HEK293 (cell line): Measurements from ENCODE around the gene RPS27.
"Not testable (repeated sequence)": the region's sequence is repeated elsewhere in the genome, so short reads cannot be mapped to it uniquely, and the experiment has no call there.

ENCODE experiments used
- CTCF ChIA-PET: fragments of 350-600 bp; formaldehyde crosslinking; extraction: SDS; loops from one replicate; lab custom pipeline; 2021; ENCODE audit warnings: antibody characterized with exemption; lab: Yijun Ruan, JAX
- POLR2A ChIA-PET: fragments of 300-600 bp; formaldehyde crosslinking; extraction: SDS; loops from one replicate; lab custom pipeline; 2020; ENCODE audit warnings: antibody characterized with exemption, inconsistent platforms; lab: Yijun Ruan, JAX
- H3K27ac ChIP-seq: fragments of 200-500 bp; sonication (Bioruptor generic); 2 replicates; pipeline ENCODE4 v1.5.1; 2014; ENCODE audit warnings: low read depth, low read length, control low read depth, inconsistent platforms; ENCODE audit errors: extremely low read depth
- H3K36me3 ChIP-seq, 2 experiments: fragments of 200-500 bp in 1 of 2; sonication (Bioruptor generic) in 1 of 2; 1 replicate in 1 of 2; 2 replicates in 1 of 2; pipeline ENCODE4 v1.5.1; 2014 to 2017; ENCODE audit warnings: inconsistent platforms in 2 of 2, low read length in 2 of 2; ENCODE audit not compliant: control insufficient read depth in 2 of 2, insufficient read depth in 1 of 2
- H3K4me1 ChIP-seq: fragments of 200-500 bp; sonication (Bioruptor generic); 2 replicates; pipeline ENCODE4 v1.5.1; 2014; ENCODE audit warnings: mild to moderate bottlenecking, low read length, inconsistent platforms; ENCODE audit not compliant: control insufficient read depth, insufficient read depth
- H3K4me3 ChIP-seq: 2 replicates; pipeline ENCODE4 v1.5.1; 2011; ENCODE audit warnings: low read depth, mild to moderate bottlenecking, control low read depth, low read length, moderate library complexity
- H3K9me3 ChIP-seq: fragments of 200-500 bp; sonication (Bioruptor generic); 2 replicates; pipeline ENCODE4 v1.5.1; 2014; ENCODE audit warnings: low read depth, low read length, inconsistent platforms; ENCODE audit not compliant: control insufficient read depth, insufficient read depth
- HOXA7 ChIP-seq: sonication (generic); formaldehyde crosslinking; IDR thresholded peaks from 2 replicates; pipeline ENCODE4 v1.8.1; 2022; ENCODE audit warnings: missing genetic modification reagents, borderline replicate concordance
- KLF7 ChIP-seq: fragments of 450-650 bp; formaldehyde crosslinking; IDR thresholded peaks from 2 replicates; pipeline ENCODE4 v1.5.1; 2016; ENCODE audit warnings: missing biosample characterization, missing genetic modification characterization, borderline replicate concordance
- RBAK ChIP-seq: fragments of 450-650 bp; formaldehyde crosslinking; IDR thresholded peaks from 2 replicates; pipeline ENCODE4 v1.5.1; 2016; ENCODE audit warnings: missing biosample characterization, missing genetic modification characterization
- REST ChIP-seq: fragments of 450-650 bp; formaldehyde crosslinking; IDR thresholded peaks from 2 replicates; pipeline ENCODE4 v1.5.1; 2016; ENCODE audit warnings: missing biosample characterization, missing genetic modification characterization
- ZBTB10 ChIP-seq: fragments of 450-650 bp; formaldehyde crosslinking; IDR thresholded peaks from 2 replicates; pipeline ENCODE4 v1.5.1; 2016; ENCODE audit warnings: missing biosample characterization, missing genetic modification characterization
- ZBTB20 ChIP-seq: fragments of 450-650 bp; formaldehyde crosslinking; IDR thresholded peaks from 2 replicates; pipeline ENCODE4 v1.5.1; 2016; ENCODE audit warnings: missing biosample characterization, missing genetic modification characterization
- ZNF184 ChIP-seq: fragments of 450-650 bp; IDR thresholded peaks from 2 replicates; pipeline ENCODE4 v1.5.1; 2018; ENCODE audit warnings: missing biosample characterization, mild to moderate bottlenecking, missing genetic modification characterization
- ZNF2 ChIP-seq: fragments of 450-650 bp; formaldehyde crosslinking; IDR thresholded peaks from 2 replicates; pipeline ENCODE4 v1.5.1; 2016; ENCODE audit warnings: missing biosample characterization, missing genetic modification characterization
- ZNF214 ChIP-seq: fragments of 450-650 bp; formaldehyde crosslinking; IDR thresholded peaks from 2 replicates; pipeline ENCODE4 v1.5.1; 2017; ENCODE audit warnings: missing biosample characterization, mild to moderate bottlenecking, missing genetic modification characterization, borderline replicate concordance
- ZNF221 ChIP-seq: fragments of 450-650 bp; formaldehyde crosslinking; IDR thresholded peaks from 2 replicates; pipeline ENCODE4 v1.5.1; 2017; ENCODE audit warnings: missing biosample characterization, missing genetic modification characterization, borderline replicate concordance
- ZNF274 ChIP-seq, 2 experiments: fragments of 200-500 bp in 1 of 2; fragments of 450-650 bp in 1 of 2; sonication (Bioruptor generic) in 1 of 2; formaldehyde crosslinking in 1 of 2; IDR thresholded peaks; 2 replicates each; pipeline versions ENCODE4 v1.5.1 to v1.6.1; 2014 to 2016; ENCODE audit warnings: borderline replicate concordance in 1 of 2, inconsistent platforms in 1 of 2, low read length in 1 of 2, missing biosample characterization in 1 of 2, missing genetic modification characterization in 1 of 2
- ZNF335 ChIP-seq: fragments of 450-650 bp; formaldehyde crosslinking; conservative IDR thresholded peaks from 2 replicates; pipeline ENCODE4 v1.5.1; 2016; ENCODE audit warnings: missing biosample characterization, missing genetic modification characterization
- ZNF362 ChIP-seq: fragments of 450-650 bp; formaldehyde crosslinking; IDR thresholded peaks from 2 replicates; pipeline ENCODE4 v1.5.1; 2016; ENCODE audit warnings: missing biosample characterization, missing genetic modification characterization
- ZNF473 ChIP-seq: fragments of 450-650 bp; formaldehyde crosslinking; IDR thresholded peaks from 2 replicates; pipeline ENCODE4 v1.5.1; 2017; ENCODE audit warnings: missing biosample characterization, missing genetic modification characterization
- ZNF48 ChIP-seq: fragments of 450-650 bp; formaldehyde crosslinking; IDR thresholded peaks from 2 replicates; pipeline ENCODE4 v1.5.1; 2016; ENCODE audit warnings: missing biosample characterization, missing genetic modification characterization
- ZNF571 ChIP-seq: fragments of 450-650 bp; formaldehyde crosslinking; IDR thresholded peaks from 2 replicates; pipeline ENCODE4 v1.5.0; 2017; ENCODE audit warnings: missing biosample characterization, missing genetic modification characterization
- ZNF626 ChIP-seq: fragments of 450-650 bp; sonication (Bioruptor Pico); formaldehyde crosslinking; IDR thresholded peaks from 2 replicates; pipeline ENCODE4 v1.5.1; 2018; ENCODE audit warnings: missing biosample characterization, missing genetic modification characterization, inconsistent platforms
- ZNF704 ChIP-seq: fragments of 450-650 bp; formaldehyde crosslinking; IDR thresholded peaks from 2 replicates; pipeline ENCODE4 v1.5.1; 2016; ENCODE audit warnings: missing biosample characterization, missing genetic modification characterization
- ZNF785 ChIP-seq: fragments of 450-650 bp; formaldehyde crosslinking; IDR thresholded peaks from 2 replicates; pipeline ENCODE4 v1.5.1; 2016; ENCODE audit warnings: missing biosample characterization, missing genetic modification characterization
- TF ChIP-seq, protein P1 (sequence below): fragments of 450-650 bp; IDR thresholded peaks from 2 replicates; pipeline ENCODE4 v1.5.1; 2018; ENCODE audit warnings: missing biosample characterization, missing genetic modification characterization
- TF ChIP-seq, protein P2 (sequence below): fragments of 450-650 bp; formaldehyde crosslinking; IDR thresholded peaks from 2 replicates; pipeline ENCODE4 v1.5.1; 2017; ENCODE audit warnings: missing biosample characterization, missing genetic modification characterization

RPS27 gene

DNA sequence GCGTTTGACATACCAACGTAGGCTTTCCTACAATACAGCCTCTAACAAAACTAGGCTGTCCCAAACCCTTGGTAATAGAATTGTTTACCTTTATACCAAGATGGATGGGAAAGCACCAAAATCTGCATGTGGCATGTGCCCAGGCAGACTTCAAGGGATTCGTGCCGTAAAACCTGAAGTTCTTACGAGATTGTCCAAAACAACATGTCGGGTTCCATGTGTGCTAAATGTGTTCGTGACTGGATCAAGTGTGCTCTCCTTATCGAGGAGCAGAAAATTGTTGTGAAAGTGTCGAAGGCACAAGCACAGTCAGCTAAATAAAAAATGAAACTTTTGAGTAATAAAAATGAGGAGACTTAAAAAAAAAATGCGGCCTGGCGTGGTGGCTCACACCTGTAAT lies 5.1 kb downstream of the RPS27 start (continued):
- TF ChIP-seq REST (tag by site-specific recombination) (no peak), ZNF184 (tag by site-specific recombination) (no peak), ZNF274 (IDR thresholded peaks at IDR 0.05; ENCODE audit: low read length) (no peak), ZNF274 (tag by site-specific recombination; IDR thresholded peaks at IDR 0.05; ENCODE audit: borderline replicate concordance) (no peak)
- TF ChIP-seq, protein P1, sequence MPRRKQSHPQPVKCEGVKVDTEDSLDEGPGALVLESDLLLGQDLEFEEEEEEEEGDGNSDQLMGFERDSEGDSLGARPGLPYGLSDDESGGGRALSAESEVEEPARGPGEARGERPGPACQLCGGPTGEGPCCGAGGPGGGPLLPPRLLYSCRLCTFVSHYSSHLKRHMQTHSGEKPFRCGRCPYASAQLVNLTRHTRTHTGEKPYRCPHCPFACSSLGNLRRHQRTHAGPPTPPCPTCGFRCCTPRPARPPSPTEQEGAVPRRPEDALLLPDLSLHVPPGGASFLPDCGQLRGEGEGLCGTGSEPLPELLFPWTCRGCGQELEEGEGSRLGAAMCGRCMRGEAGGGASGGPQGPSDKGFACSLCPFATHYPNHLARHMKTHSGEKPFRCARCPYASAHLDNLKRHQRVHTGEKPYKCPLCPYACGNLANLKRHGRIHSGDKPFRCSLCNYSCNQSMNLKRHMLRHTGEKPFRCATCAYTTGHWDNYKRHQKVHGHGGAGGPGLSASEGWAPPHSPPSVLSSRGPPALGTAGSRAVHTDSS: no peak

- POLR2A ChIA-PET, CTCF ChIA-PET, H3K27ac ChIP-seq, H3K4me1 ChIP-seq, H3K9me3 ChIP-seq, H3K4me3 ChIP-seq: not testable (repeated sequence)
- H3K36me3 ChIP-seq: peaks cover 33 to 37% of the 10 kb centered on the region in 2 experiments
- 0 out of 2 replicates have a peak, but pooled peaks have one; percentile 4 for TF ChIP-seq ZNF362 (tag by site-specific recombination)
These were observed 6.3 kb downstream of the RPS27 start for GRCh38 chr1:153996882-153997281.

GRCh38 chr1:154000420-154000819 lies 9.9 kb downstream of the RPS27 start:
- no peaks in the 10 kb centered on the region for H3K9me3 ChIP-seq
- POLR2A ChIA-PET: interaction anchor here (0.6 to 4.6 kb wide), 4 partner anchors 8 to 225 kb away, joined by 3 to 54 read pairs (median 4); partner anchors contain the start of genes CREB3L4, RPS27 and SLC27A3
- no peak overlapping the region for H3K27ac ChIP-seq
- CTCF ChIA-PET: interaction anchor here (0.6 kb wide), 1 partner anchor 85 kb away, joined by 4 read pairs; no protein-coding TSS in a partner anchor
- H3K4me1 ChIP-seq: no peaks in the 10 kb centered on the region
- no peak overlapping the region for H3K4me3 ChIP-seq
- peaks cover 0 to 3% of the 10 kb centered on the region in 2 experiments; a peak in 1 of 3 replicates for H3K36me3 ChIP-seq
- TF ChIP-seq ZNF221 (tag by site-specific recombination) (no peak), ZNF571 (no peak), ZNF335 (tag by site-specific recombination) (no peak), ZNF473 (no peak), RBAK (no peak), ZBTB20 (no peak), ZNF704 (tag by site-specific recombination) (no peak), ZNF785 (no peak), HOXA7 (no peak), ZNF2 (tag by site-specific recombination) (no peak), ZNF214 (tag by site-specific recombination) (no peak), ZNF626 (no peak), ZBTB10 (tag by site-specific recombination) (no peak), KLF7 (tag by site-specific recombination) (no peak), ZNF48 (tag by site-specific recombination) (no peak)
- TF ChIP-seq, protein P2, sequence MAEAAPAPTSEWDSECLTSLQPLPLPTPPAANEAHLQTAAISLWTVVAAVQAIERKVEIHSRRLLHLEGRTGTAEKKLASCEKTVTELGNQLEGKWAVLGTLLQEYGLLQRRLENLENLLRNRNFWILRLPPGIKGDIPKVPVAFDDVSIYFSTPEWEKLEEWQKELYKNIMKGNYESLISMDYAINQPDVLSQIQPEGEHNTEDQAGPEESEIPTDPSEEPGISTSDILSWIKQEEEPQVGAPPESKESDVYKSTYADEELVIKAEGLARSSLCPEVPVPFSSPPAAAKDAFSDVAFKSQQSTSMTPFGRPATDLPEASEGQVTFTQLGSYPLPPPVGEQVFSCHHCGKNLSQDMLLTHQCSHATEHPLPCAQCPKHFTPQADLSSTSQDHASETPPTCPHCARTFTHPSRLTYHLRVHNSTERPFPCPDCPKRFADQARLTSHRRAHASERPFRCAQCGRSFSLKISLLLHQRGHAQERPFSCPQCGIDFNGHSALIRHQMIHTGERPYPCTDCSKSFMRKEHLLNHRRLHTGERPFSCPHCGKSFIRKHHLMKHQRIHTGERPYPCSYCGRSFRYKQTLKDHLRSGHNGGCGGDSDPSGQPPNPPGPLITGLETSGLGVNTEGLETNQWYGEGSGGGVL (tag by site-specific recombination): no peak
